ENCODE results near the gene SLC39A2. TPM values are rescaled to one million over a fixed set of nuclear protein-coding genes. Genes with fewer than 3 reads are reported as not detected.

Gene SLC39A2
- total RNA-seq, 1 experiment from 2014 or later = not detected

DNA sequence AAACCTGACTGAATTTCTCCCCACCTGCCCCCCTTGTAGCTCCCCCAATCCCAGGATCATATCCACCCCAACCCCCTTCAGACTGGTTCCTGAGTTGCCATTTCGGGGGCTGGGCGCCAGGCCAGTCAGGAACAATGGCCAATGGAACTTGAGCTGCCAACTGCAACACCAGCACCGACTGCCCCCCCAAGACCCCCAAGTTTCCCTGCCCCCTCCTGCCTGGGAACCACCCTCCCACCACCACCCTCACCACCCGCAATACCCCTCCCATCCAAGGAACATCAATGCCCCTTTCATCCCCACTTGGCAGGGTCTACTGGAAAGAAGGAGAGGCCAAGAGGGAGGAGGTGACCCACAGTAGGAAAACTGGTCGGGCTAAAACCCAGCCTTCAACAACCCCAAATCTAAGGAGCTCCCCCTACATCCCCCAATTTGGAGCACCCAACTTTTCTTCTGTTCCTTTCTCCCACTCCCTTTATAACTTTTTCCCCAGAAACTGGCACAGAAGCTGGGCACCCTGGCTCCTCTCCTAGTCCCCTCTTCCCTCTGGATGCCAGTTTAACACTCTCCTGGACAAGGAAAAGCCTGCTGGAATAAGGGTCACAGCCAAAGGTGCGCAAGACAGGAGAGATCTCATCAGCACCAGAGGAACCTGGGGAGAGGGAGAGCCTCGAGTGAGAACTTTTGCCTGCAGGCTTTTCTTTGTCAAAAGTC is 27.3 kb downstream of the SLC39A2 start:
- POLR2A ChIA-PET = no interaction called here
- Histone ChIP-seq H3K4me1 (ENCODE audit: control insufficient read depth in 1 of 2, insufficient read depth in 2 of 2, low read length in 2 of 2) (peaks cover 14 to 21% of the 10 kb centered on the region in 2 experiments; a peak in 3 of 4 replicates), H3K9me2 (ENCODE audit: insufficient read depth) (no peaks in the 10 kb centered on the region), H4K20me1 (ENCODE audit: insufficient read depth) (no peaks in the 10 kb centered on the region), H2AFZ (ENCODE audit: low read depth, low read length, poor library complexity, severe bottlenecking) (no peak overlapping the region), H3K9ac (ENCODE audit: low read length) (no peak overlapping the region), H3K4me2 (ENCODE audit: low read length) (no peak overlapping the region), H3K4me3 (replicated peaks in 1 of 2; ENCODE audit: low read depth in 1 of 2, low read length in 2 of 2) (no peak overlapping the region), H3K27me3 (ENCODE audit: insufficient read depth, low read length) (no peaks in the 10 kb centered on the region), H3K9me3 (ENCODE audit: control insufficient read depth in 1 of 2, insufficient read depth in 1 of 2, low read depth in 1 of 2, low read length in 2 of 2) (no peaks in the 10 kb centered on the region), H3K79me2 (ENCODE audit: insufficient read depth, low read length) (no peaks in the 10 kb centered on the region), H3K27ac (ENCODE audit: low read depth, low read length) (no peak overlapping the region), H3K36me3 (ENCODE audit: control insufficient read depth in 1 of 2, insufficient read depth in 2 of 2, low read length in 2 of 2) (no peaks in the 10 kb centered on the region)
- CTCF ChIA-PET = no interaction called here
- TF ChIP-seq ZNF274 (IDR thresholded peaks at IDR 0.05; ENCODE audit: low read depth, low read length) (no peak), TCF7L2 (IDR thresholded peaks at IDR 0.05; ENCODE audit: borderline replicate concordance, extremely low read depth, insufficient read depth, insufficient read length) (no peak), SP1 (IDR thresholded peaks at IDR 0.05; ENCODE audit: low read depth) (no peak), YY1 (IDR thresholded peaks at IDR 0.05; ENCODE audit: extremely low read depth, insufficient replicate concordance, low read depth, low read length) (no peak), EZH2 (IDR thresholded peaks at IDR 0.05) (no peak), SRF (IDR thresholded peaks at IDR 0.05; ENCODE audit: low read depth) (no peak), EGR1 (IDR thresholded peaks at IDR 0.05; ENCODE audit: low read depth) (no peak), RAD21 (IDR thresholded peaks at IDR 0.05; ENCODE audit: low read depth) (no peak), EZH2phosphoT487 (IDR thresholded peaks at IDR 0.05; ENCODE audit: borderline replicate concordance) (no peak), CBX3 (IDR thresholded peaks at IDR 0.05; ENCODE audit: low read depth) (no peak), ELF1 (IDR thresholded peaks at IDR 0.05; ENCODE audit: borderline replicate concordance, low read depth) (no peak), POLR2A (IDR thresholded peaks at IDR 0.05; ENCODE audit: borderline replicate concordance, extremely low read depth, insufficient read depth, insufficient read length) (no peak), FOSL1 (IDR thresholded peaks at IDR 0.05; ENCODE audit: low read depth) (no peak), JUND (IDR thresholded peaks at IDR 0.05) (no peak), CEBPB (IDR thresholded peaks at IDR 0.05; ENCODE audit: low read depth) (no peak)
- TF ChIP-seq, protein P1, sequence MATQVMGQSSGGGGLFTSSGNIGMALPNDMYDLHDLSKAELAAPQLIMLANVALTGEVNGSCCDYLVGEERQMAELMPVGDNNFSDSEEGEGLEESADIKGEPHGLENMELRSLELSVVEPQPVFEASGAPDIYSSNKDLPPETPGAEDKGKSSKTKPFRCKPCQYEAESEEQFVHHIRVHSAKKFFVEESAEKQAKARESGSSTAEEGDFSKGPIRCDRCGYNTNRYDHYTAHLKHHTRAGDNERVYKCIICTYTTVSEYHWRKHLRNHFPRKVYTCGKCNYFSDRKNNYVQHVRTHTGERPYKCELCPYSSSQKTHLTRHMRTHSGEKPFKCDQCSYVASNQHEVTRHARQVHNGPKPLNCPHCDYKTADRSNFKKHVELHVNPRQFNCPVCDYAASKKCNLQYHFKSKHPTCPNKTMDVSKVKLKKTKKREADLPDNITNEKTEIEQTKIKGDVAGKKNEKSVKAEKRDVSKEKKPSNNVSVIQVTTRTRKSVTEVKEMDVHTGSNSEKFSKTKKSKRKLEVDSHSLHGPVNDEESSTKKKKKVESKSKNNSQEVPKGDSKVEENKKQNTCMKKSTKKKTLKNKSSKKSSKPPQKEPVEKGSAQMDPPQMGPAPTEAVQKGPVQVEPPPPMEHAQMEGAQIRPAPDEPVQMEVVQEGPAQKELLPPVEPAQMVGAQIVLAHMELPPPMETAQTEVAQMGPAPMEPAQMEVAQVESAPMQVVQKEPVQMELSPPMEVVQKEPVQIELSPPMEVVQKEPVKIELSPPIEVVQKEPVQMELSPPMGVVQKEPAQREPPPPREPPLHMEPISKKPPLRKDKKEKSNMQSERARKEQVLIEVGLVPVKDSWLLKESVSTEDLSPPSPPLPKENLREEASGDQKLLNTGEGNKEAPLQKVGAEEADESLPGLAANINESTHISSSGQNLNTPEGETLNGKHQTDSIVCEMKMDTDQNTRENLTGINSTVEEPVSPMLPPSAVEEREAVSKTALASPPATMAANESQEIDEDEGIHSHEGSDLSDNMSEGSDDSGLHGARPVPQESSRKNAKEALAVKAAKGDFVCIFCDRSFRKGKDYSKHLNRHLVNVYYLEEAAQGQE (IDR thresholded peaks at IDR 0.05; ENCODE audit: low read depth) = no peak
- TF ChIP-seq, protein P2, sequence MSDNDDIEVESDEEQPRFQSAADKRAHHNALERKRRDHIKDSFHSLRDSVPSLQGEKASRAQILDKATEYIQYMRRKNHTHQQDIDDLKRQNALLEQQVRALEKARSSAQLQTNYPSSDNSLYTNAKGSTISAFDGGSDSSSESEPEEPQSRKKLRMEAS (IDR thresholded peaks at IDR 0.05) = no peak
- TF ChIP-seq, protein P3, sequence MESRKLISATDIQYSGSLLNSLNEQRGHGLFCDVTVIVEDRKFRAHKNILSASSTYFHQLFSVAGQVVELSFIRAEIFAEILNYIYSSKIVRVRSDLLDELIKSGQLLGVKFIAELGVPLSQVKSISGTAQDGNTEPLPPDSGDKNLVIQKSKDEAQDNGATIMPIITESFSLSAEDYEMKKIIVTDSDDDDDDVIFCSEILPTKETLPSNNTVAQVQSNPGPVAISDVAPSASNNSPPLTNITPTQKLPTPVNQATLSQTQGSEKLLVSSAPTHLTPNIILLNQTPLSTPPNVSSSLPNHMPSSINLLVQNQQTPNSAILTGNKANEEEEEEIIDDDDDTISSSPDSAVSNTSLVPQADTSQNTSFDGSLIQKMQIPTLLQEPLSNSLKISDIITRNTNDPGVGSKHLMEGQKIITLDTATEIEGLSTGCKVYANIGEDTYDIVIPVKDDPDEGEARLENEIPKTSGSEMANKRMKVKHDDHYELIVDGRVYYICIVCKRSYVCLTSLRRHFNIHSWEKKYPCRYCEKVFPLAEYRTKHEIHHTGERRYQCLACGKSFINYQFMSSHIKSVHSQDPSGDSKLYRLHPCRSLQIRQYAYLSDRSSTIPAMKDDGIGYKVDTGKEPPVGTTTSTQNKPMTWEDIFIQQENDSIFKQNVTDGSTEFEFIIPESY (IDR thresholded peaks at IDR 0.05; ENCODE audit: extremely low read depth, insufficient replicate concordance, low read length) = no peak
- TF ChIP-seq, protein P4, sequence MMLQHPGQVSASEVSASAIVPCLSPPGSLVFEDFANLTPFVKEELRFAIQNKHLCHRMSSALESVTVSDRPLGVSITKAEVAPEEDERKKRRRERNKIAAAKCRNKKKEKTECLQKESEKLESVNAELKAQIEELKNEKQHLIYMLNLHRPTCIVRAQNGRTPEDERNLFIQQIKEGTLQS (IDR thresholded peaks at IDR 0.05) = no peak
- no peak for ATAC-seq
- BruUV-seq (replicated peaks) = no TSS peak
- RAD21 ChIA-PET (ENCODE audit: low non-redundant PET in 1 of 2, low total read pairs in 2 of 2, uncharacterized antibody in 2 of 2, unreplicated experiment in 2 of 2) = no interaction called here
- no peak for DNase-seq (ENCODE audit: low read depth, low spot score)
- intact Hi-C loops (cut with micrococcal nuclease) = no loop called here
